ENCODE results near the gene KIF26B.

GRCh38 chr1:245153552-245154428 is 995 bp upstream of the KIF26B start:
- TF ChIP-seq CTCF (conservative IDR thresholded peaks at IDR 0.05; ENCODE audit: low read depth, low read length), result no peak
- peak; percentile 83 for TF ChIP-seq EZH2 (IDR thresholded peaks at IDR 0.05; ENCODE audit: low read length, unreplicated experiment)
